HPDE6-E6E7 (cell line): ENCODE results near the gene SIAH3.
"Not testable (repeated sequence)": the region's sequence is repeated elsewhere in the genome, so short reads cannot be mapped to it uniquely, and the experiment has no call there.

Experiments used
- DNase-seq: peaks from one replicate; pipeline ENCODE4 v3.0.0; 2011; ENCODE audit warnings: missing footprints; ENCODE audit errors: extremely low spot score

Gene SIAH3

GRCh38 chr13:45851171-45851921 is at the start of gene SIAH3:
TSS of gene SIAH3 (minus strand) at chr13:45851753. CDS start at chr13:45851629, 124 bp downstream.
- no peak for DNase-seq

DNA sequence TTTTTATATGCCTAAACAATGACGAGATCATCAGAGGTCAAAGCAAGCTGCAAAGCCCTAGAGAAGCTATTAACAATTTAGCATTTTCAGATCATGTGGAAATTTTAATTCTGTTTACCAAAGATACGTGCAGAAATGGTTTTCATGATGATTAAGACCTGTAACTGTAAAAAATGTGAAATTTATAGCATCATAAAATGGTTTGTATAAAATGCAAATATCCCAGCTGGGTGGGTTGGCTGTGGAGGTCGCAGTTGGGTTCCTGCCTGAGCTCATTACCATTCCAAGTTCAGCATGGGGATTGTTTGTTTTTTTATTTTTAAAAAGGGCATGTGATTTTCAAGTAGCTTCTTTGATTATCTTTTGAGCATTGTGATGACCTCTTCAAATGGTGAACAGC is 47.9 kb upstream of the SIAH3 start:
- no peak for DNase-seq

DNA sequence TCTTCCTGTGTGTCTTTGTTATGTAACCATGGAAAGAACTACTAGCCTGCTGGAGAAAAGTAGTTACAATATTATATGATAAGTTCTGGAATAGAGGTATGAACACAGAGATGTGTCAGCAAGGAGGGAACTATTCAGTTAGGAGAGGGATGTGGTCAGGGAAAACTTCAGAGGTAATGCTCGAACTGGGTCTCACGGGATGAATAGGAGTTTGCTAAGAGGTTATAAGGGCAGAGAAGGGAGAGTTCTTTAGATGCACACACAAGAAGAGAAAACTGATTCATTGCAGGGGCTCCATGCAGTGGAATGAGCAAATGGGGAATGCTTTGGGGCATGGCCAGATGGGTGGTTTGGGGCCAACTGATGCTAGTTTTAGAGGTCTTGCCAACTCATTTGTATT is 46.0 kb upstream of the SIAH3 start:
- DNase-seq, result no peak

- DNase-seq, result no peak
Observed at GRCh38 chr13:45896285-45896684, 44.7 kb upstream of the SIAH3 start.

- DNase-seq, result no peak
Observed at GRCh38 chr13:45895881-45896280, 44.3 kb upstream of the SIAH3 start.

GRCh38 chr13:45892513-45892912 is 41.0 kb upstream of the SIAH3 start:
- no peak for DNase-seq

DNA sequence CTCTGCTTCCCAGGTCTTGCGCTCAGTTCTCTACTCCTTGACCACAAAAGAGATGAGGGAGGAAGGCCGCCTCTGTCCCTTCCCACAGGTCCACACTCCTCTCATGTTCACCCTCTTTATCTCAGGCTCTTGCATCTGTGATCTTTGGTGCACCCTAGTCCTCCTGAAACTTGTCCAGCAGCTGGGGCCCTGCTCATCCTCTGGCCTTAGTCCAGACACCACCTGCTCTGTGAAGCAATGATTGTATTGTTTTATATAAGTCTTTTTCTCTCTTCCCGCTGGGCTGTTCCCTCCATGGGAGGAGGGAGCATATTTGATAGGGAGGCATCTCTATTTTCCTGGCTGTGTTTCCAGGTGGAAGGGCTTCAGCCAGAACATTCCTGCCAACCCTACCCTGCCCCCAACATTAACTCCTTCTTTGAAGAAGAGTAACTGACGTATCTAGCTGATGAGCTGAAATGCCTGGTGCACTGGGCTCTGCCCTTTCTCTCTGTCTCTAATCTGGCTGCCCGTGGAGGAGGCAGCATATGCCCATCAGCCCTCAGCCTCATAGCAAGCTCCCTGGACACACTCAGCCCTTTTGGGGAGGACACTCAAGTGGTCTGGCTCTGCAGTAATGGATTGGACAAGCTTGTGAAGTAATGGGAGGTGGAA is 38.2 kb upstream of the SIAH3 start:
- no peak for DNase-seq

DNA sequence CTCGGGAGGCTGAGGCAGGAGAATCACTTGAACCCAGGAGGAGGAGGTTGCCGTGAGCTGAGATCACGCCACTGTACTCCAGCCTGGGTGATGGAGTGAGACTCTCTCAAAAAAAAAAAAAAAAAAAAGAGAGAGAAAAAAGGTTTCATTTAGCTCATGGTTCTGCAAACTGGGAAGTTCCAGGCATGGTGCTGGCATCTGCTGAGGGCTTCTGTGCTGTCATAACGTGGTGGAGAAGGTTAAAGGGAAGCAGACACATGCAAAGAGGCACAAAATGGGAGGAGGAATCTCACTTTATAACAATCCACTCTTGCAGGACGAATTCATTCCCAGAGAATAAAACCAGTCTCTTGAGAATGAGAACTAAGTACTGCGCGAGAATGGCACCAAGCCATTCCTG is 34.9 kb upstream of the SIAH3 start:
- no peak for DNase-seq

- DNase-seq, result no peak
Observed at GRCh38 chr13:45885194-45885593, 33.6 kb upstream of the SIAH3 start.

GRCh38 chr13:45882626-45883025 is 31.1 kb upstream of the SIAH3 start:
- DNase-seq, result no peak

DNA sequence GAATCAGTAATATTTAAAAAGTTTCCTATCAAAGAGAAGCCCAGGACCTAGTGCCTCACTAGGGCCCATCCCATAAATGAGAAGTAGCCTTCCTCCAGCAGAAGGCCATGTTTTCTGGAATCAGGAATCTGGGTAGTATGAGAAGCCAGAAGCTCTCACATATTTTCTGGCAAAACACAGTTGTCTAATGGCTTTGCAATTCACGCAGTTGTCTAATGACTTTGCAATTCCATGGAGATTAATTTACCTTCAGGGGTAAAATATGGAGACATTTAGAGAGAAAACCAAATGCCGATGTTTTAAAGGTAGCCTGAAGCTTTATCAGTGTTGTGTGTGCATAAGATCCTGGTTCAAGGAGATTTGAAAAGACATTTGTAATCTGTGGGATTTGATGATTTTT is 29.8 kb upstream of the SIAH3 start:
- DNase-seq, result no peak

- DNase-seq, result no peak
Observed at GRCh38 chr13:45880242-45880641, 28.7 kb upstream of the SIAH3 start.

GRCh38 chr13:45879666-45880065 is 28.1 kb upstream of the SIAH3 start:
- peak; percentile 14 for DNase-seq

DNA sequence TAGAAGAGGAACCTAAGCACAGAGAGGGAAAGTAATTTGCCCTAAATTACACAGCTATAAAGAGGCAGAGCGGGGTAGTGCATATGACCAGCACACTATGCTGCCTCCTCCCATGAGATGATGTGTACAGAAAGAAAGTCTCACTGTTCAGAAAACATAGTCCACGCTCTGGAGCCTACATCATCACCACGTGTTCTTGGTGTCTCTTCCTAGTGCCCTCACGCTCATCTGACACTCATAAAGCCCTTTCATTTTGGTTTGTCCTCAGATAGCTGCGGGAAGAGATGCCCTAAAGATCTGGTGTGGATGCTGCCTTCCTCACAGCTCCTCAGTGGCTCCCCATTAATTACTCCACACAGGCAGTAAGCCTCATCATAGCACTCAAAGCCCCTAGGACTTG is 27.4 kb upstream of the SIAH3 start:
- DNase-seq, result no peak

- DNase-seq, result no peak
Observed at GRCh38 chr13:45876781-45877180, 25.2 kb upstream of the SIAH3 start.

DNA sequence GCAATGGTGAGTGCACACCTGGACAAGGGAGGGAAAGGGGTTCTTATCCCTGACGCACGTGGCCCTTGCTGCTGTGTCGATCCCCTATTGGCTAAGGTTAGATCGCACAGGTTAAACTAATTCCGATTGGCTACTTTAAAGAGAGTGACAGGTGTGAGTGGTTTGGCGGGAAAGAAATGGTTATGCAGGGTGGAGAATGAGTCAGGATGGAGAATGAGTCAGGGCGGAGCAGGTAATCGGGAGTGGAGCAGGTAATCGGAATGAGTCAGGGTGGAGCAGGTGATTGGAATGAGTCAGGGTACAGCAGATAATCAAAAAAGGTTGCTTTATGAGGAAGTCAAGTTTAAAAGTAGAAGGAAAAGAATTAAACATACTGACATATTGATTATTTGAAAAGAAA is 24.4 kb upstream of the SIAH3 start:
- no peak for DNase-seq

DNA sequence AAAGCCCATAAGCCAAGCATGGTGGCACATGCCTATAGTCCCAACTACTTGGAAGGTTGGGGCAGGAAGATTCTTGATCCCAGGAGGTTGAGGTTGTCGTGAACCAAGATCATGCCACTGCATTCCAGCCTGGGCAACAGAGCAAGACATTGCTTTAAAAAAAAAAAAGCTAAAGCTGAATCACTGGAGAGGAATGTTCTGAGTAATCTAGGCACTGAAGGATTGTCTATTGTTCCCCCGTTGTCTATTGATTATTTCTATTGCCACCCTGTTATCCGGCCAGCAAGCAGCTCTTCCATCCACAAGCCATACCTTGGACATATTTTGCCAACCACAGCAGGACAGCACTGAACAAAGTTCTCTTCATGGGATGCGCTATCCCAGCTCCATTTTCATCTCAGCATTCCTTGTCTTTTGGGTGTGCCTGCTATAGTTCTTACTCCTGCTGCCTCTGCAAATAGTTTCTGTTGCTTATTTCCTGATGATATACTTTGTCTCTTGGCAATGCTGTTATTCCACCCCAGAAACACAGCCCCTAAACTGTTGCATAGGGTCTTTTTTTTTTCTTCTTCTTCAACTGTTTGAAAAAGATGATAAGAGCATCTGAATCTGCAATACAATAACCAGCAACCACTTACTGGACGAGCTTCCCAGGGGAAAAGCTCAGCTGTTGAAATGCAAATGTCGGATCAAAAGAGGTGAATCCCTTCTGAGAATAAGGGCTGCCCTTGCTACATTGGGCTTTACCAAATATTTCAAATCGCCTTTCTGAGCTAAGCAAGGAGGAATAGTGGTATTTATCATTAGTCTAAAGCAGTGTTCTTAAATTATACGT is 22.2 kb upstream of the SIAH3 start:
- DNase-seq, result no peak

DNA sequence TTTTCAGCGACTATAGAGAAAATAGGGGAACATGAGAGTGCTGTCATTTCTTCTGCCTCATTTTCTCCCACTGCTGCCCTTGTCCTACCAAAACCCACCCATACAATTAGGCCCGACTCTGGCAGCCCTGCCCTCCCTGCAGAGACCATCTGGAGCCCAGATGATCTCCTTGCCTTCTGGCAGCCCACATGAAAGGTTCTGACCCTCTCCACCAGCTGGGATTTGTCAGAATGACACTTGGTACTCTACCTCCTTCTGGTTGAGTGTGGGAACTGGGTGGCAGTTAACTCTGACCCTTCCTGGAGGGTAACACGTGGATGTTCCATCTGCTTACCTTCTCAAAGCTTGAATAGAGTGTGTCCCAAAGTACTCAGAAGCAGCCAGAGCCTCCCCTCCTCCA is 21.0 kb upstream of the SIAH3 start:
- DNase-seq, result no peak

DNA sequence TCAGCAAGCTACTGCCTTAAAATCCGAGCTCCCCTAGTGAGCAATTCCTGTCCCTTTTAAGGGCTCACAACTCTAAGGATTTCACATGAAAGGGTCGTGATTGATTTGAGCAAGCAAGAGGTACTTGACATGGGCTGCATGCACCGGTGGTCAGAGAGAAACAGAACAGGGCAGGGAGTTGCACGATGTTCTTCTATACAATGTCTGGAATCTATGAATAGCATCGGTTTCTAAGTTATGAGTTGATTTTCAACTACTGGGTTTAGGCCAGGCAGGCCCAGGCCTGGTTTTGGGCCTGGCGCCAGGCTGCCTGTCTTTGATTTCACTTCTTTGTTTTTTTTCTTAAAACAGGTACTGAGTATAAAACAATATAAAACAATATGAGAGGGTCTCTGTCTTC is 19.6 kb upstream of the SIAH3 start:
- not testable (repeated sequence) for DNase-seq

GRCh38 chr13:45870232-45870631 is 18.7 kb upstream of the SIAH3 start:
- DNase-seq, result no peak

DNA sequence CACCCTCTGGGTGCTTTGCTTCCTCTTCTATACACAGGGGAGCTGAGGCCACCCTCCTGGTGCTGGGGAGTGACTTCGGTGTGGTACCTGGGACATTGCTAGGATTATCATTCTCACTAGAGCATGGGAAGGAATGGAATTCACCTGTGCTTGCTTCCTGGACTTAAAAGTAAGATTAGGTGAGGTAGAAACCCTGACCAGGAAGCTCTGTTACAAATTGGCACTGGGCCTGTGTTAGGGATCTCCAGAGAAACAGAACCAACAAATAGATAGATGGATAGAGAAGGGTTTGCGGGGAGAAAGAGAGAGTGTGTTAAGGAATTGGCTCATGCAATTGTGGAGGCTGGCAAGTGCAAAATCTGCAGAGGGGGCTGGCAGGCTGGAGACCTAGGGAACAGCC is 13.9 kb upstream of the SIAH3 start:
- DNase-seq, result no peak

DNA sequence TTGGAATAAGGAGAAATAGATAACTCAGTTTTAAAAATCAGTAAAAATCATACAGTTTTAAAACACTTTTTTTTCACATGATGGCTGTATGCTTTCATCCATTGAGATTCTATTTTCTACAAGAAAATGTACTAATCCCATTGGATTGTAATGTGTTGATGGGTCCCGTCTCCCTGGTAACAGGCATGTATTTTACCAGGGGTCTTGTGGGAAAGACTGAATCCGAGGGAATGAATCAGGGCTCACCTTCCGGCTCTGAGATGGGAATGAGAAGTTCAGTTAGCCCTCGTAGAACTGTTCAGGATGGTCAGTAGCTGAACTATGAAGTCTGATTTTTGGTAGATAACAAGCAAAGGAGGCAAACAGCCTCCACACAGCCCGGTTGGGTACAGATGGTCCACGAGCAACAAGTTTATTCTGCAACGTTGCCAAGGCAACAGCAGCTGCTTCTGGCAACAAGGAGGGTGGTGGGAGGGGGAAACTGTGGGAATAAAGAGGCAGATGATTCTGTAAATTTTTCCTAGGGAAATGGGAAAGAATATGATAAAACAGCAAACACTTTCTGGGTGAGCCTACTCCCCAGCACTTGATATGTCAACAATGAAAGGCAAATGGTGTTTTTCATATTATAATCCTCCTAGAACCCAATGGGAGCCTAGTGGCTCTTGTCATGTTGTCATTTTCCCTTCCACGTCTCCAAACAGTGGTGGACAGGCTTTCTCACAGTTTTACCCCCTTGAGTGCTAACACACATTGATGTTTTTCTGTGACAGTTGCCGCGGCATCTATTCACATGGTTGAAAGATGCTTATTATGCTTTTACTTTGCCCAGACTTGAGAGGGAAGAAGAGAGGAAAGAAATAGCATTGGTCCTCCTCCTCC is 12.4 kb upstream of the SIAH3 start:
- DNase-seq, result no peak
